ENCODE data around the gene BCL2.

The BCL2 gene

GRCh38 chr18:63098018-63098981, 221.3 kb downstream of the BCL2 start:
- Mint-ChIP-seq H3K27ac (peak overlapping the region; percentile 82), H3K9me3 (no peaks in the 10 kb centered on the region), H3K36me3 (ENCODE audit: low read depth) (no peaks in the 10 kb centered on the region), H3K4me1 (ENCODE audit: low read depth) (peaks cover 52% of the 10 kb centered on the region), H3K4me3 (peak overlapping the region; percentile 50), H3K27me3 (peaks cover 7% of the 10 kb centered on the region)

DNA sequence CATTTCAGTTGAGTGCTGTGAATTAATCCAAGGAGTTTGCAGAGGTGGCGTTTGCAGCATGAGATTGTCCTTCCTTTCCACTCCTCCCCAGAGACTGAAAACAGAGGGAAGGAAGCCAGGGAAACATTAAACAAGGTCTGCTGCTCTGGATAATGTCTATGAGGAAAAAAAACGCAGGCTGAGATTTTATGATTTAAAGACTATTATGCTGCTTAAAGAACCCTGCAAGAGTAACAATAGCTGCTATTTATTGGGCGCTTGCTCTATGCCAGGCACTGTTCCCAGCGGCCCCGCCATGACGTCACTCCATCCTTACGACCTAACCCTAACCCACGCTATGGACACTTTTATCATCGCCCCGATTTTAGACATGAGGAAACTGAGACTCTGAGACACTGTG, 222.4 kb downstream of the BCL2 start:
- H3K4me1 Mint-ChIP-seq (ENCODE audit: low read depth): peaks cover 47% of the 10 kb centered on the region
- no peaks in the 10 kb centered on the region for H3K9me3 Mint-ChIP-seq
- no peaks in the 10 kb centered on the region for H3K36me3 Mint-ChIP-seq (ENCODE audit: low read depth)
- peaks cover 7% of the 10 kb centered on the region for H3K27me3 Mint-ChIP-seq
- no peak overlapping the region for H3K27ac Mint-ChIP-seq
- no peak overlapping the region for H3K4me3 Mint-ChIP-seq

DNA sequence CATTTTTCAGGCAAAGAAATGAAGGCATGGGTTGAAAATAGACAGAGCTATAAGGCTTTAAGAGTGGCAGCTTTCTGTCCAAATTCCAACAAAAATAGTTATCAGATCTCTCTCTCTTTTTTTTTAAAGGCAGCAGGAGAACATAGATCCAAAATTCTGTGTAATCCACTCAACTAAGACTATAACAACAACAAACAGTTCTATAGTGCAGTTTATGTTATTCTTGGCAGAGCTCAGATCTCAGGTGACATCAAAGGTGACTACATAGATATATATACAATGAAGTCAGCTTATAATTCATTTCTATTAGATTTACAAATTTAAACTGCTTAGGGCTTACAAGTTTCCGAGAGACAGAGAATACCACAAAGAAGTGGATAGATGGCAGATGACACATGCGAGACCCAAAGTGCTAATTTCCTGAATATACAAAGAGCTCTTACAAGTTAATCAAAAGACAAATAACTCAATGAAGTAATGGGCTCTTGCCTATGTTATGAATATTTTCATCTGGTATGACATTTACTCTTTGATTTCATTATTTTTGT, 223.2 kb downstream of the BCL2 start:
- Mint-ChIP-seq H3K27ac (no peak overlapping the region), H3K4me1 (ENCODE audit: low read depth) (peaks cover 43% of the 10 kb centered on the region), H3K27me3 (peaks cover 7% of the 10 kb centered on the region), H3K36me3 (ENCODE audit: low read depth) (no peaks in the 10 kb centered on the region), H3K9me3 (no peaks in the 10 kb centered on the region), H3K4me3 (no peak overlapping the region)

GRCh38 chr18:63095768-63096167, 223.8 kb downstream of the BCL2 start:
- no peak overlapping the region for H3K27ac Mint-ChIP-seq
- H3K4me3 Mint-ChIP-seq: no peak overlapping the region
- no peaks in the 10 kb centered on the region for H3K36me3 Mint-ChIP-seq (ENCODE audit: low read depth)
- H3K9me3 Mint-ChIP-seq: no peaks in the 10 kb centered on the region
- peaks cover 6% of the 10 kb centered on the region for H3K27me3 Mint-ChIP-seq
- H3K4me1 Mint-ChIP-seq (ENCODE audit: low read depth): peaks cover 41% of the 10 kb centered on the region

DNA sequence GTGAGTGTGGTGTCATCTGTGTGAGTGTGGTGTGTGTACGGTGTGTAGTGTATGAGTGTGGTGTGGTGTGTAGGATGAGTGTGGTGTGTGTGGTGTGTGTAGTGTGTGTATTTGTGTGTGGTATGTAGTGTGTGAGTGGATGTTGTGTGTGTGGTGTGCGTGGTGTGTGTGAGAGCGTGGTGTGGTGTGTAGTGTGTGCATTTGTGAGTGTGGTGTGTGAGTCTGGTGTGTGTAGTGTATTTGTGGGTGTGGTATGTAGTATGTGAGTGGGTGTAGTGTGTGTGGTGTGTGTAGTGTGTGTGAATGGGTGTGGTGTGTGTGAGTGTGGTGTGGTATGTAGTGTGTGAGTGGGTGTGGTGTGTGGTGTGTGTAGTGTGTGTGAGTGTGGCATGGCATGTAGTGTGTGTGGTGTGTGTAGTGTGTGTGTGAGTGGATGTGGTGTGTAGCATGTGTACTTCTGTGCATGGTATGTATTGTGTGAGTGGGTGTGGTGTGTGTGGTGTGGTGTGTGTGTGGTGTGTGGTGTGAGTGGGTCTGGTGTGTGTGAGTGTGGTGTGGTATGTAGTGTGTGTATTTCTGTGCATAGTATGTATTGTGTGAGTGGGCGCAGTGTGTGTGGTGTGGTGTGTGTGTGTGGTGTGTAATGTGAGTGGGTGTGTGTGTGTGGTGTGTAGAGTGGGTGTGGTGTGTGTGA, 227.8 kb downstream of the BCL2 start:
- Mint-ChIP-seq H3K4me1 (ENCODE audit: low read depth) (peaks cover 2% of the 10 kb centered on the region), H3K36me3 (ENCODE audit: low read depth) (no peaks in the 10 kb centered on the region), H3K4me3 (no peak overlapping the region), H3K9me3 (no peaks in the 10 kb centered on the region), H3K27ac (no peak overlapping the region), H3K27me3 (peaks cover 3% of the 10 kb centered on the region)

- Mint-ChIP-seq H3K27ac (no peak overlapping the region), H3K27me3 (peaks cover 3% of the 10 kb centered on the region), H3K9me3 (no peaks in the 10 kb centered on the region), H3K4me3 (no peak overlapping the region), H3K36me3 (ENCODE audit: low read depth) (no peaks in the 10 kb centered on the region), H3K4me1 (ENCODE audit: low read depth) (no peaks in the 10 kb centered on the region)
Observed at GRCh38 chr18:63090334-63090733, 229.2 kb downstream of the BCL2 start.

DNA sequence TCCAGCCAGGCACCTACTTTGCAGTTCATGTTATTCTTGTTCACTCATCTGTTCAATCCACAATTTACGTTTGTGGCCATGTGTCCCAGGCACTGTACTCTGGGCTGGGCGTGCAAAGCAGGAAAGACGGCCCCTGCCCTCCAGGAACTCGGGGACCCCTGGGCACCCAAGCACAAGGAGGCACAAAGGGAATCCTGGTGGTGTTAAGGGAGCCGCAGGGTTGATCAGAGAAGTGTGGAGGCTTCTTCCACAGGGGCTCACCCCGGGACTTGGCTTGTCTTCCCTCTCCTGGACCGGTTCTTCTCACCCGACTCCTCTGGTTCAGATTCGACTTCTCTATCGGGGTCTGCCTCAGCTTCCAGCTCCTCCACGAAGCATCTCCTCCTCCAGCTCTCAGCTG, 230.5 kb downstream of the BCL2 start:
- Mint-ChIP-seq H3K27ac (no peak overlapping the region), H3K27me3 (peaks cover 3% of the 10 kb centered on the region), H3K4me3 (no peak overlapping the region), H3K36me3 (ENCODE audit: low read depth) (no peaks in the 10 kb centered on the region), H3K9me3 (no peaks in the 10 kb centered on the region), H3K4me1 (ENCODE audit: low read depth) (no peaks in the 10 kb centered on the region)

GRCh38 chr18:63088262-63088661, 231.3 kb downstream of the BCL2 start:
- Mint-ChIP-seq H3K4me1 (ENCODE audit: low read depth) (no peaks in the 10 kb centered on the region), H3K27me3 (no peaks in the 10 kb centered on the region), H3K9me3 (no peaks in the 10 kb centered on the region), H3K27ac (no peak overlapping the region), H3K4me3 (no peak overlapping the region), H3K36me3 (ENCODE audit: low read depth) (no peaks in the 10 kb centered on the region)

- no peaks in the 10 kb centered on the region for H3K4me1 Mint-ChIP-seq (ENCODE audit: low read depth)
- H3K9me3 Mint-ChIP-seq: no peaks in the 10 kb centered on the region
- H3K36me3 Mint-ChIP-seq (ENCODE audit: low read depth): no peaks in the 10 kb centered on the region
- no peak overlapping the region for H3K27ac Mint-ChIP-seq
- no peak overlapping the region for H3K4me3 Mint-ChIP-seq
- H3K27me3 Mint-ChIP-seq: no peaks in the 10 kb centered on the region
Observed at GRCh38 chr18:63087421-63088230, 231.9 kb downstream of the BCL2 start.

DNA sequence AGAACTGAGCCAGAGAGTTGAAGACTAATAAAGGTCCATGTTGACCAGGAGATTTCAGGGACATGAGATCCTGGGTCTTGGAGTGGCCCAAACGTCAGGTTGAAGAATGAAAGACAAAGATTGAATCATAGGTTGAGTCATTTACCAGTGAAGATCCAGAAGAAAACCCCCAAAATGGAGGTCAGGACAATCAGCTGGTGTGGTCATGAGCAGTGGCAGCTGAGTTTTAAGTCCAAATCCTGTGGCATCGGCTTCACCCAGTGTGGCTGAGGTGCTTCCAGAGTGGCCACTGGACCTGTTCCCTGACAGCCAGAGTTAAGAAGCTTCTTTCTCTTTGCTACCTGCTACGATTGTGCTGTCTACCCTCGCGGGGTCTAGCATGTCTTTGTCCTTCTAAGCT, 234.0 kb downstream of the BCL2 start:
- Mint-ChIP-seq H3K36me3 (ENCODE audit: low read depth) (no peaks in the 10 kb centered on the region), H3K27me3 (no peaks in the 10 kb centered on the region), H3K27ac (no peak overlapping the region), H3K4me1 (ENCODE audit: low read depth) (no peaks in the 10 kb centered on the region), H3K4me3 (no peak overlapping the region), H3K9me3 (no peaks in the 10 kb centered on the region)

DNA sequence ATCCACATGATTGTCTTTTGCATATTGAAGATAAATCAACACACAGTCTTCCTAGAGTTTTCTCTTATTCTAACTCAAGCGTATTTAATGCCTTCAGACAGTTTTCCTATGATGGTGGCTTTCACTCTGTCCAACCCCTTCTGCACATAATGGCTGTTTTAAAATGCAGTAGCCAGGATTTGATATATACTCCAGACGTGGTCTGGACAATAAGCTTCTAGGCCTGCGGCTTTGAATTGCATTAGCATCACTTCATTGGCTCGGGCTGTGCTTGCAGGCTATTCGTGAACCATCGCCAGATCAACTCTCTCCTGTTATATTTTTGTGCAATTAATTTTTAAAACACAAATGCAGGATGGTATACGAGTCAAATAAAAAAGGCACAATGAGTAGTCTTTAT, 235.3 kb downstream of the BCL2 start:
- H3K9me3 Mint-ChIP-seq: peaks cover 5% of the 10 kb centered on the region
- no peak overlapping the region for H3K4me3 Mint-ChIP-seq
- H3K27me3 Mint-ChIP-seq: no peaks in the 10 kb centered on the region
- H3K27ac Mint-ChIP-seq: no peak overlapping the region
- no peaks in the 10 kb centered on the region for H3K4me1 Mint-ChIP-seq (ENCODE audit: low read depth)
- H3K36me3 Mint-ChIP-seq (ENCODE audit: low read depth): peaks cover 4% of the 10 kb centered on the region

DNA sequence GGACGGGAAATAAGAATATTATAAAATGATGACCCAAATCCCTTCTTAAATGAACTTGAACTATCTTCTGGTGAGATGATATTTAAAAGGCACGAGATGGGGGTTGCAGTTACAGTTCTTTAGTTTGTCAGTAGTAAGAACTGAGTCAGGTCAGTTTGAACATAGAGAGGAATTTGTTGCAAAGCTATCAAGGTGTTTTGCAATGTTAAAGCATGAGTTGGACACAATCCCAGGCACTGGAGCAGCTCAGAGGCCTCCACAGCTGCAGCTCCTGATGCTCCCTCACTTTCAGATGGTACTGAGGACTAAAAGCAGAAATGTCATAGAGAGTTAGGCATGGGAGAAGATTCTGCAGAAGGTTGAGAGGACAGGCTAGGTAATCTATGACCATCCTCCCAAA, 236.0 kb downstream of the BCL2 start:
- H3K27ac Mint-ChIP-seq: no peak overlapping the region
- H3K36me3 Mint-ChIP-seq (ENCODE audit: low read depth): peaks cover 4% of the 10 kb centered on the region
- H3K4me1 Mint-ChIP-seq (ENCODE audit: low read depth): no peaks in the 10 kb centered on the region
- no peak overlapping the region for H3K4me3 Mint-ChIP-seq
- H3K9me3 Mint-ChIP-seq: peaks cover 5% of the 10 kb centered on the region
- no peaks in the 10 kb centered on the region for H3K27me3 Mint-ChIP-seq

DNA sequence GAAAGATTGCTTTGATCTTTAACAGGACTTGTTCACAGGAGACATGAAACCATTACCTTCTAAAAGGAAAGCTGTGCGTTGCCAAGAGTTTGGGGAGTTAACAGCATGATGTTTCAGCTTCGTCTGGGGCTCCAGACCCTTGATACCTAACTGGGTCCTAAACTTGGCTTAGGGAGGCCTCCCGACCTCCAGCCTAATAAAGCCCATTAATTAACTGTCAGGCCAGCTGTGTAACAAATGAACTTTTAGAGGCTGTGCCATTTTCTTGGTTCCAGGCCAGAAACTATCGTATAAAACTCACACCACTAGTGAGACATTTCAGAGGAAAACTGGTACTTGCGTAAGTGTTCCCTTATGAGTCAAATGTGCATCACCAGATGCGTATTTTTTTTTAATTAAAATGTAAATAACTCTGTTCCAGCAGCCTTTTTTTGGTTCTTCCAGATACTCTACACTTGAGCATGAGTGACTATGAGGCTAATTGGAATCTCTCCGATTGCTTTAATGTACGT, 236.5 kb downstream of the BCL2 start:
- Mint-ChIP-seq H3K4me3 (no peak overlapping the region), H3K27me3 (no peaks in the 10 kb centered on the region), H3K9me3 (peaks cover 5% of the 10 kb centered on the region), H3K27ac (no peak overlapping the region), H3K4me1 (ENCODE audit: low read depth) (peaks cover 2% of the 10 kb centered on the region), H3K36me3 (ENCODE audit: low read depth) (peaks cover 4% of the 10 kb centered on the region)

GRCh38 chr18:63082366-63083019, 237.1 kb downstream of the BCL2 start:
- peaks cover 4% of the 10 kb centered on the region for H3K36me3 Mint-ChIP-seq (ENCODE audit: low read depth)
- H3K27me3 Mint-ChIP-seq: no peaks in the 10 kb centered on the region
- H3K9me3 Mint-ChIP-seq: peaks cover 5% of the 10 kb centered on the region
- no peak overlapping the region for H3K4me3 Mint-ChIP-seq
- peaks cover 3% of the 10 kb centered on the region for H3K4me1 Mint-ChIP-seq (ENCODE audit: low read depth)
- H3K27ac Mint-ChIP-seq: no peak overlapping the region
